Esophagus squamous epithelium (tissue), 4 donors: Measurements from ENCODE around the gene CD5L.

ENCODE experiments used
- POLR2A ChIP-seq, 4 donors: fragments of 450-650 bp; IDR thresholded peaks; one replicate each; pipeline ENCODE4 v1.6.1; 2017; ENCODE audit warnings: antibody characterized with exemption in 4 of 4, mild to moderate bottlenecking in 4 of 4, moderate library complexity in 3 of 4
- TF ChIP-seq, protein P1 (sequence below), 6 experiments: fragments of 450-650 bp in 4 of 6; fragments of 200-600 bp in 2 of 6; sonication (generic) in 2 of 6; IDR thresholded peaks; one replicate each; pipeline ENCODE4 v1.5.1; 2016 to 2019; ENCODE audit warnings: antibody characterized with exemption in 6 of 6, mild to moderate bottlenecking in 4 of 6, moderate library complexity in 4 of 6

DNA sequence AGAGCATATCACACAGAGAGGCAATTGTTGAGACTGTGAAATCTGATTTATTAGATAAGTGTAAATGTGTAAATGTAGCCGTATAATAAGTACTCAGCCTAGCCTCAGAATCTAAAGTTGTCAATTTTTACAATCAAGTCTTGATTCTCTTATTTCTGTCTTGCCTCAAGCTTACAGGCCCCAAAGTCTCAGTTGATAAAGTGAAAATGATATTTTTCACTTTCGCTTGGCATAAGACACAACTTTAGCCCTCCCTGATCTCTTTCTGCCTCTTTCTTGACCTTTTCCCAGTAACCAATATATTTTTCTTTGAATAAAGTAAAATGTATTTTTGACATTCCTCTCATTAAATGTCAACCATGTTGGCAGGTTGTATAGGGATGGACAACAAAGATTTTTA lies 10.7 kb downstream of the CD5L start:
- TF ChIP-seq, protein P1, sequence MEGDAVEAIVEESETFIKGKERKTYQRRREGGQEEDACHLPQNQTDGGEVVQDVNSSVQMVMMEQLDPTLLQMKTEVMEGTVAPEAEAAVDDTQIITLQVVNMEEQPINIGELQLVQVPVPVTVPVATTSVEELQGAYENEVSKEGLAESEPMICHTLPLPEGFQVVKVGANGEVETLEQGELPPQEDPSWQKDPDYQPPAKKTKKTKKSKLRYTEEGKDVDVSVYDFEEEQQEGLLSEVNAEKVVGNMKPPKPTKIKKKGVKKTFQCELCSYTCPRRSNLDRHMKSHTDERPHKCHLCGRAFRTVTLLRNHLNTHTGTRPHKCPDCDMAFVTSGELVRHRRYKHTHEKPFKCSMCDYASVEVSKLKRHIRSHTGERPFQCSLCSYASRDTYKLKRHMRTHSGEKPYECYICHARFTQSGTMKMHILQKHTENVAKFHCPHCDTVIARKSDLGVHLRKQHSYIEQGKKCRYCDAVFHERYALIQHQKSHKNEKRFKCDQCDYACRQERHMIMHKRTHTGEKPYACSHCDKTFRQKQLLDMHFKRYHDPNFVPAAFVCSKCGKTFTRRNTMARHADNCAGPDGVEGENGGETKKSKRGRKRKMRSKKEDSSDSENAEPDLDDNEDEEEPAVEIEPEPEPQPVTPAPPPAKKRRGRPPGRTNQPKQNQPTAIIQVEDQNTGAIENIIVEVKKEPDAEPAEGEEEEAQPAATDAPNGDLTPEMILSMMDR (IDR thresholded peaks at IDR 0.05): no peak
- TF ChIP-seq POLR2A (IDR thresholded peaks at IDR 0.05): no peak
